Measurements from ENCODE around the gene ZNF688.
A peak's percentile ranks its signal among the peaks of the same experiment; 100 is the strongest.
"Not testable (repeated sequence)": the region's sequence is repeated elsewhere in the genome, so short reads cannot be mapped to it uniquely, and the experiment has no call there.

ZNF688 gene

GRCh38 chr16:30555315-30556124 lies 16.0 kb downstream of the ZNF688 start:
- no peak for DNase-seq

DNA sequence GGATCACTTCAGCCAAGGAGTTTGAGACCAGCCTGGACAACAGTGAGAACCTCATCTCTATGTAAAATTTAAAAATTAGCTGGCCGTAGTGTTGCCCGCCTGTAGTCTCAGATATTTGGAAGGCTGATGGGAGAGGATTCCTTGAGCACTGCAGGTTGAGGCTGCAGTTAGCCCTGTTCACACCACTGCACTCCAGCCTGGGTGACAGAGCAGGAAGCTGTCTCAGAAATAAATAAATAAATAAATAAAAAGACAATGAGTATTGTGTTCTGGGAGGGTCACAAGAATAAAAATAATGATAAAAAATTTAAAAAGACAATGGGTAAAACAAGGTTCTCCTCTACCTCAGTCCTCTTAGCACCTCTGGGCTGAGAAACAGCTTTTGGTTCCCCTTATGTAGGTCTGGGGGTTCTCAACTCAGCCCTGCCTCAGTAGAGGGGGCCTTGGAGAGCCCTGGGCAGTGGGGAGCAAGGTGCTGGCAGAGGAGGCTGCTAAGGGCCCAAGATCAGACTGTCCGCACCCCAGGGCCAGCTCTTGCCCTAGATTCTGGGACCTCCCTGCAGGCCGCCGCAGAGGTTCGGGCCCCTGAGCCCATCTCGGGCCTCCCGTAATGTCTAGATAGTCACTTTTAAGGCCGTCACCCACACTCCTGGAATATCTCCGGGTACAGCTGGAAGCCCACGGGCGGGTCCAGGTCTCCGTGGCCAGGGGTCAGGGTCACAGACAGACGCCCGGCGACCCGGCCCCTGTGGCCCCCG lies 16.8 kb downstream of the ZNF688 start:
- DNase-seq: no peak

- no peak for DNase-seq
These were observed 18.1 kb downstream of the ZNF688 start for GRCh38 chr16:30553393-30553899.

DNA sequence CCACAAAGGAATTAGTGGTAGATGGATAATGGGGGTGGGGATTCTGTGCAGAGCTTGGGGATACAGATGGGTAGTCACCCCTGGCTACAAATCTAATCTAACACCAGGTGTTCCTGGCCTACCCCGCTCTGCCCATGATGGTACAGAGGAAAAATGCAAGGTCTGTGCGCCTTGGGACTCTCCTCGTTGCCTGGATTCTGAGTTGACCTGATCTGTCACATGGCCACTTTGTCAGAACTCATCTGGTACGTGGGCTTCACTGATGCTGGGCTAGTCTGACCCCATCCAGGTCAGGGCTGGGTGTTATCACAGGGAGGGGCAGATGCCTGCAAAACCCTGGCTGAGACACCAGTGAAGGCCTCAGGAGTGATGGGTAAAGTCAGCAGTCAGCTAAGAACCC lies 18.6 kb downstream of the ZNF688 start:
- no peak for DNase-seq

DNA sequence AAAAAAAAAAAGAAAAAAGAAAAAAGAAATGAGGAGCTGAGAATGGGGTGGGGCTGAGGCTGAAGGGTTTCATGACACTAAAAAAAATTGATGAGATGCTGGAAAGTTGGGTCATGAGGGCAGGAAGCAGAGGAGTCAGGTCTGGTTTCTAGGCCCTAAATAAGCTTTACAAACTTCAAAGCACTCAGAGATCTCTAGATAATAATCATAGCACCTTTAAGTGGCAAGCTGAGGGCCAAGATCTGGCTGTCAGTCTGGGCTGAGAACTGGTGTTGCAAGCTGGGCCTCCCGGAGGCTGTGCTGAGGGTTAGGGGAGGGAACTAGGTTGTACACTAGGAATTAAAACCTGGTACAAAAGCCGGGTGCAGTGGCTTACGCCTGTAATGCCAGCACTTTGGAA lies 19.7 kb downstream of the ZNF688 start:
- DNase-seq: no peak

DNA sequence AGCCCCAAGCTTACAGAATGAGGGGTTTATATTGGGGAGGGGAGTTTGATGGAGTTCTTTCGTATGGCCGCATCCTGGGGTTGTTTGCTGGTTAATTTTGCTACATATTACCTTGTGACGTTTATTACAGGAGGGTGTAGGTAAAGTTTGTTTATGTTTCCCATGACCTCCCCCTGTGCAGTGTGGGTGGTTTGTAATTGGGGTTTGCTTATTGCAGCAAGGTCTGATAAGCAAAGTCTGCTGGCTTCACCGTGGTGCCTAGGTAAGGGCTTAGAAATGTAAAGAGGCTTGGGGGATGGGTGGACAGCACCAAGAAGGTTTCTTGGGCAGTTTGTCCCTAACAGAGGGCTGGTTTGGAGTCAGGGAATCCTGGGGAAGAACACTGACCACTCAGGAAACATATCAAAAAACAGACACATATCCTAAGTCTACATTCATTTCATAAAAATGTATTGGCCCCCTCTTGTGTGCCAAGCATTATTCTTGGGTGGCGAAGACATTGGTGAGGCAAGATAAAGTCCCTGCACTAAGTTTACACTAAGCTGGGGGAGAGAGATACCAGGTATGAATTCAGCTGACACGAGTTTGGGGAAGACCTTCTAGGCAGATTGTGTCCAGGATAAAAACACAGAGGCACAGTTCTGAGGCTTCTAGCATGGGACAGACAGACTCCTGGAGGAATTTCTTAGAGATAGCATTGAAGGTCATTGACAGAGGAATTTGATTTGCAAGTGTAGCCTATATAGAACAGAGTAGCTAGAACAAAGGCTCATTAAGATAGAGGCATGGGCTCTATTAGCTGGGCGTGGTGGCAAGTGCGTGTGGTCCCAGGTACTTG lies 22.9 kb downstream of the ZNF688 start:
- no peak for DNase-seq

DNA sequence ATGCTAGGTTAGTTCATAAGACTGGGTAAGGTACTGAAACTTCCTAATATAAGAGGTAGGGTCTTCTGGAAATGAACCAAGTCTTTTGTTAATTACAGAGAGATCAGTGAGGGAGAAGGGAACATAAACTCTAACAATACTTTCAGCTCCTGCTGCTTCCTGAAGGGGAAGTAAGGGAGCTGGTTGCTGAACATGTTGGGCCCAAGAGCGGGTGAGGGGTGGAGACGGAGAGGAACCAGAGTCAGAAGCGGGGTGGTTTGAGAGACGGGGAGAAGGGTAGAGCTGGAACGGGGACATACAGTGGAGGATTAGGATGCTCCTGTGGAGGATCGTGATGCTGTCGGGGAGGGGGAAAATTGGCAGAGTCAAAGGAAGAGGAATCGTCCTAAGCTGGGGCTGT lies 25.4 kb downstream of the ZNF688 start:
- DNase-seq: no peak

GRCh38 chr16:30543067-30543466 lies 28.4 kb downstream of the ZNF688 start:
- no peak for DNase-seq

DNA sequence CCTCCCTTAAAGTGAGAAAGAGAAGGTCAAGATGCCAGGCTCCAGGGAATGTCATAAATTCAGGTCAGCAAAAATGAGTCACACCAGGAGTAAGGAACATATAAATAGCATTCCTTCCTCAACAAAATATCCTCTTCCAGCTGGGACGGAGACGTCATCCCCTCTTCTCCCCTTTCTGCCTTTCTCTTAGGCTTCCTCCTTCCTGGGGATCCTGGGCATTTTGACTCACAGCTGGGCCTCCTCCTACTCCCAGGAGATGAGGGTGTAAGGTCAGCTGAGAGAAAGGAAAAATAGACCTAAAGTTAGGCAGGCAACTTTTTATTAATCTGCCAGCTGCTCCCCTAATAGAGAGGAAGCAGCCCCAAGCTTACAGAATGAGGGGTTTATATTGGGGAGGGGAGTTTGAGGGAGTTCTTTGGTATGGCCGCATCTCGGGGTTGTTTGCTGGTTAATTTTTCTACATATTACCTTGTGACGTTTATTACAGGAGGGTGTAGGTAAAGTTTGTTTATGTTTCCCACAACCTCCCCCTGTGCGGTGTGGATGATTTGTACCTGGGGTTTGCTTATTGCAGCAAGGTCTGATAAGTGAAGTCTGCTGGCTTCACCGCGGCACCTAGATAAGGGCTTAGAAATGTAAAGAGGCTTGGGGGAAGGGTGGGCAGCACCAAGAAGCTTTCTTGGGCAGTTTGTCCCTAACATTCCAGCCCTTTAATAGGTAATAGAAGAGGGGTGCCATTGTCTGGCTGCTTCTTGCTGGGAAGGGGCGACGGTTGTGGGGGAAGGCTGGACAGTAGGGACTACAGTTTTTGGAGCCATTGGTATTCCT lies 29.8 kb downstream of the ZNF688 start:
- DNase-seq: no peak

DNA sequence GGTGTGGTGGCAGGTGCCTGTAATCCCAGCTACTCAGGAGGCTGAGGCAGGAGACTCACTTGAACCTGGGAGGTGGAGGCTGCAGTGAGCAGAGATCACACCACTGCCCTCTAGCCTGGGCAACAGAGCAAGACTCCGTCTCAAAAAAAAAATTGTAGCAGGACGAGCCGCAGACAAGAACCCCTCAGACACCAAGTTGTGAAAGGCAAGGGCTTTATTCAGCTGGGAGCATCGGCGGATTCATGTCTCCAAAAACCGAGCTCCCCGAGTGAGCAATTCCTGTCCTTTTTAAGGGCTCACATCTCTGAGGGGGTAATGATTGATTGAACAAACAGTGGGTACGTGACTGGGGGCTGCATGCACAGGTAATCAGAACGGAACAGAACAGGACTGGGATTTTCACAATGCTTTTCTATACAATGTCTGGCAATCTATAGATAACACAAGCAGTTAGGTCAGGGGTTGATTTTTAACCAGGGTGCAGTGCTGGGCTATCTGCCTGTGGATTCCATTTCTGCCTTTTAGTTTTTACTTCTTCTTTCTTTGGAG lies 30.5 kb downstream of the ZNF688 start:
- not testable (repeated sequence) for DNase-seq

- DNase-seq: not testable (repeated sequence)
These were observed 31.5 kb downstream of the ZNF688 start for GRCh38 chr16:30539986-30540526.

GRCh38 chr16:30539000-30539964 lies 32.2 kb downstream of the ZNF688 start:
- DNase-seq: no peak

DNA sequence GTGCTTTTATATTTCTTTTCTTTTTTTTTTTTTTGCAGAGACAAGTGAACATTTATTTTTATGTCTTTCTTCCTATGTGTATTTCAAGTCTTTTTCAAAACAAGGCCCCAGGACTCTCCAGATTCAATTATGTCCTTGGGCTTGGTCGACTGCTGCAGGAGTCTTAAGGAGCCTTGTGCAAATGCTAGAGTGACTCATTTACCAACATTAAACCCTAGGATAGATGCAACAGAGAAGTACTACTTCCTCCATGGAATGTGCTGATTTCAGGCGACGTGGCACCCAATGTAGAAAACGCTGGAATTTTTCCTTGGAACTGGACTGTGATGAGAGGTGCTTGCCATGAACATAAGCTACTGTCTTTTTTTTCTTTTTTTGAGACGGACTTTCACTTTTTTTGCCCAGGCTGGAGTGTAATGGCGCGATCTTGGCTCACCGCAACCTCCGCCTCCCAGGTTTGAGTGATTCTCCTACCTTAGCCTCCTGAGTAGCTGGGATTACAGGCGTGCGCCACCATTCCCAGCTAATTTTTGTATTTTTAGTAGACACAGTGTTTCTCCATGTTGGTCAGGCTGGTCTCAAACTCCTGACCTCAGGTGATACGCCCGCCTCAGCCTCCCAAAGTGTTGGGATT lies 35.0 kb downstream of the ZNF688 start:
- not testable (repeated sequence) for DNase-seq

- DNase-seq: peak in 1 of 2 experiments; percentile 66
These were observed 35.7 kb downstream of the ZNF688 start for GRCh38 chr16:30535777-30536190.

GRCh38 chr16:30535106-30535776 lies 36.3 kb downstream of the ZNF688 start:
- DNase-seq: peak in 1 of 2 experiments; percentile 66

- peak; percentile 91 to 93 for DNase-seq
These were observed 37.0 kb downstream of the ZNF688 start, which contains the start of gene ZNF747 for GRCh38 chr16:30534368-30535105. Gene ZNF747 (minus strand): TSS chr16:30534858. CDS start chr16:30534679, 179 bp downstream.

GRCh38 chr16:30533748-30534367 lies 37.7 kb downstream of the ZNF688 start:
- no peak for DNase-seq

DNA sequence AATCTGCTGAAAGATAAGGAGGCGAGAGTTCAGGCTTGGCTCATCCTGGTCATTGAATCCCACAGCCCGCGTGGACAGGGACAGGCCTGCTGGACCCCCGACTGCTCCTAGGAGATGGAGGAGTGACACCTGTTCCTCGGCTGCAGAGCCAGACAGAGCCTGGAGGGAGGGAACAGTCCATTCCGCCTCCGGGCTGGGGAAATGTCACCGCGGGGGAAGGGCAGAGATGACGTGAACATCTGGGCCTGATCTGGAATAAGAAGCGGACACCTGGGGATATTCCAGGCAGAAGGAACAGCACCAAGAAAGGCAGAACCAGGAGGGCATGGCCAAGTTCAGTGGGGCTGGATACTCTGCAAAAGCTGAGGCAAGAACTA lies 38.4 kb downstream of the ZNF688 start:
- DNase-seq: no peak
